ENCODE data around the gene MINDY4.

Gene MINDY4

DNA sequence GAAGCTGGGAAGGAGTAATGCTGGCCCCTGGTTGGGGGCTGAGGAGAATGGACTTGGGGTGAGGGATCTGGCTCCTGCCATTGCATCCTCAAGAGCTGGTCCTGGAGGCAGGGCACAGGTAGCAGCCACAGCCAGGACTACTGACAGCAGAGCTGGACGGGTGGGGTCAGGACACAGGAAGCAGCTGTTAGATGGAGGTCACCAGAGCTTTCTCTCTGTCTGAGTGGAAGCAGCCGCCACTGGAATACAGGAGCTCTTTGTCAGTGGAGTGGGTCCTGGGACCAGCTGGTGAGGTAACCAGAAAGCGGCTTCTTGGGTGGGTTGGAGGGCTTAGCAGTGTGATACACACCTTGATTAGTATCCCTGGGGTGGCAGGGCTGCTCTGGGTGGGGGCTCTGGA is 82.4 kb downstream of the MINDY4 start:
- DNase-seq (ENCODE audit: low spot score), result no peak

DNA sequence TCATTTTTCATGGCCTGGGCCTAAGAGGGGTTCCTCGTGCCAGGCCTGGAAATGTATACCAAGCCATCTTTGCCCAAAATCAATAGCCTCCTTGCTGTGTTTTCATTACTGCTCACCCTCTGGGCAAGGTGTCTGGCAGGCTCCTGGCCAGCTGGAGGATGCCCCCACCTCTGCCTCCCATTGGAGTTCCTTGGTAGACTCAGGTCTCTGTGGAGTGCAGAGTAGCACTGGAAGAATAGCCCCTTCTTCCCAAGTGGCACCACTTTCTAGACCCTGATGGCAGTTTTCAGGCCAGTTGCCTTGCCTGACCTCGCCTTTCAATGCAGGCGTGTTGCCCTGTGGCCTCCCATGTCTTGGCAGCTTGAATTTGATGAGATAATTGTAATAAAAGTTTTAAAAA is 84.7 kb downstream of the MINDY4 start:
- DNase-seq (ENCODE audit: low spot score), result no peak

DNA sequence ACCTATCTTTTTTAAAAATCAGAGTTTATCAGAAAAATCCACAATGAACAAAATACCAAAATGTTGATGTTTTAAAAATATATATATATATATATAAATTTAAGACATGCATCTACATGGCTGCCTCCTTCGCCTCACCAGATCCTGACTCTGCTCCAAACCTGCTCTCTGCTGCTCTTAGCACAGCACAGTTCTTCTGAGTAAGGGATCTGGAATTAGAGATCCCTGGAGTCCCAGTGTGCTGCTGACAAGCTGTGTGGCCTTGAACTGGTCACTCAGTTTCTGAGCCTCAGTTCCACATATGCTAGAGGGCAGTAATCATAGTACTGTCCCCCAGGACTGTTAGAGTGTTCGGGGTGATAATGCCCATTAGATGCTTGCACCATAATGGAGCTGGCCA is 87.4 kb downstream of the MINDY4 start:
- DNase-seq (ENCODE audit: low spot score), result no peak

DNA sequence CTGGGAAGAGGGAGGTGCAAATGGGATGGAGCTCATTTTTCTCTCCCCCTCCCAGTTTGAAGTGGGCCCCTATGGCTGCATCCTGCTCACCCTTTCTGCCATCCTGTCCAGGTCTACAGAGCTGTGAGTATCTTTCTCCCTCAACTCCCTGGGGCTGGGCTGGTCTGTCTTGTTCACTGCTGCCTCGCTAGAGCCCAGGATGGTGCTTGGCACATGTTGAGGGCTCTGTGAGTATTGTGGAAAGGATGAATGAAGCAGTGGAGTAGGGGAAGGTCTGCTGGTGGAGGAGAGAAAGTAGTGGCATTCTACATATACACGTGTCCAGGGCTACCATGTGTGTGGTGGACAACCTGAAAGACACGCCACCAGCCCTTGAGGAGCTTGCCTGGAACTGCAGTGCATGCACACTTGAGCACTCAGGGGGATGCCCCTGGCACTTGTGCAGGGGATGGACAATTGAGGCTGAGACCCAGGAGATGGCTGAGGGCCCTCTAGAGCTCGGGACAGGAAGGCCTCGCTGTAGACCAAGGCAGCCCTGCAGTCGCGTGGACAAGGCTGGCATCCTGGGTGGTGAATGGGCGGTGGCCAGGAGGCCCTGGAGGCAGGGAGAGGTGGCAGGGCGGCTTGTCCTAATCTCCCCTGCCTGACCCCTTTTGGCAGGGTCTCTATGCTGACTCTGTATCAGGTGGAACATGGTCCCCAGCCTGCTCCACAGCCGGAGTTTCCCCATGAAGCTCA is 88.2 kb downstream of the MINDY4 start:
- no peak for DNase-seq (ENCODE audit: low spot score)

DNA sequence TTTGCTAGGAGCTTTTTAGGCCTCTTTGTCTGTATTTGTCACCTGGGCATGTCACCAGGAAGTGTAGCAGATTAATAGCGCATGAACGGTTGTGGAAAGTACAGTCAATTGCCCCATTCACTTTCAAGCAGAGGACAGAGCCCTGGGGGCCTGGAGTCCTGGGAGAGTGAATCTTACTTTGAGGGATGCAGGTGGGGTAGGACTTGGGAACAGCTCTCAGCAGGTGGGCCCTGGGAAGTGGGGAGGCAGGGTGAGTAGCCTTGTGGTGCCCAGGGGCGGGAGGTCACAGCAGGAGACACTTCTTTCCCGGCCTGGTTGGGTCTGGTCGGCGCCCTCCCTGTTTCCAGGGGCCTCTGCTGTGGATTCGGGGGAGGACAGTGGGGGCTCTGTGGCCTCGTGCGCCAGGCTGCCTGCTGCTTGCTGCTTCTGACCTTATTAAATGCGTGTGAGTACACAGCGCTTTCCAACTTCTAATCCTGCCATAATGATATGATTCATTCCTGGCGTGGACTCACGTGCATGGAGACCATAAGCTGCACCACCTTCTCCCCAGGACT is 88.8 kb downstream of the MINDY4 start:
- DNase-seq (ENCODE audit: low spot score), result no peak

DNA sequence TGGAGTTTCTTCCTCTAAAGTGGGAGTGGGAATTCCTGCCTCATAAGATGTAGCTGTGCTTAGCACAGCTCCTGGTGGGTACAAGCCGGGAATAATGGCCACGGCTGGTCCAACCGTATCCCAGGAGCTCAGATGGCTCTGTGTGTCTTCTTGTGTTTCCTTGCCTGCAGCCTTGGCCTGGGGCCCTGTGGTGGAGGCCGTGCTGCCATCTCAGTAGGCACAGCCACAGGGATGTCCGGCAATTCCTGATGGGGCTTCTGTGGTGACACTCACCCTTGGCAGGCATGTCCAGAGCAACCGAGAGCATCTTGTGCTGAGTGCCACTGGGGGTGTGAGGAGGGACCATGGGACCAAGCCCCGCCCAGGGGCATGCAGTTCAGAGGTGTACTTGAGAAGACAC is 90.4 kb downstream of the MINDY4 start:
- no peak for DNase-seq (ENCODE audit: low spot score)

DNA sequence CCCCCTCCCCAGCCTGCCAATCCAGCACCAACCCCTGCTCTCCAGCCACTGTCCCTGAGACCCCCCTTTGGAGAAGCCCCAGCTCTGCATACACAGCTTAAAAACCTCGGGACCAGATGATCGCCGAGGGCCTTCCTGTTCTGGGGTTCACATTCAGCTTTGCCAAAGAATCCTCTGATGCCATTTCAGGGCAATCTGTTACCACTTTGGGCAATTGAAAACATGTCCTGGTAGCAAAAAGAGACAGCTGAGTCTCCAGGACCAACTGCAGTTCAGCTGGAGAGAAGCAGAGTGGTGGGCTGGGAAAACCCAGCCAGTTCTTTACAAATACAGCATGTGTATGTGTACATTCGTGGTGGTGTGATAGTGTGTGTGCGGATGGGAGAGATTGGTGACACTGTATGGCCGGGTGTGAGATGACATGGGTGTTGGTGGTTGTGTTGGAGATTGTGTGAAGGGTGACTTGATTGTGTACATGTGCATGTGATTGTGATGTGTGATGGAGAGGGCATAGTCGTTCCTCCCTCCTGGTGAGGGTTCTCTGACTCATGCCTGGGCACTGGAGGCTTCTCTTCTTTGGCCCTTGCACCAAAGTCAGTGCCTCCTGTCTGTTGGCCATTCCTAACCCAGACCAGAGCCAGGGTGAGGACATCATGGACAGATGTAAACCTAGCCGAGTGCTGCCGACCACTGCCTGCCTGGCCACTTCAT is 91.9 kb downstream of the MINDY4 start:
- no peak for DNase-seq (ENCODE audit: low spot score)

DNA sequence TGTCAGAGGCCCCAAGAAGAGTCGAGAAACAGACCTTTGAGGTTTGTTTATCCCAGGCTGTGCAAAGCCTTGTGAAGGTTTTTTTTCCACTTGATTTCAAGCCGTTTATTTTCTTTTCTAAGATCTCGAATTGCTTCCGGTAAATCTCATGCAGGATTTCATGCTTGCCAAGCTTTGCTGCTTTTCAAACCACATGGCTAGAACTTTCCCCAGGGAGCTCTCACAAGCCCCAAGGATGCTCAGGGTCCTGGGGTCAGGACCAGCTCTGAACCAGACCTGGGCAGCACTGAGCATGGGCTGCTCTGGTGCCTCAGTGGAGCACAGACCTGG is 92.5 kb downstream of the MINDY4 start:
- DNase-seq (ENCODE audit: low spot score), result no peak

DNA sequence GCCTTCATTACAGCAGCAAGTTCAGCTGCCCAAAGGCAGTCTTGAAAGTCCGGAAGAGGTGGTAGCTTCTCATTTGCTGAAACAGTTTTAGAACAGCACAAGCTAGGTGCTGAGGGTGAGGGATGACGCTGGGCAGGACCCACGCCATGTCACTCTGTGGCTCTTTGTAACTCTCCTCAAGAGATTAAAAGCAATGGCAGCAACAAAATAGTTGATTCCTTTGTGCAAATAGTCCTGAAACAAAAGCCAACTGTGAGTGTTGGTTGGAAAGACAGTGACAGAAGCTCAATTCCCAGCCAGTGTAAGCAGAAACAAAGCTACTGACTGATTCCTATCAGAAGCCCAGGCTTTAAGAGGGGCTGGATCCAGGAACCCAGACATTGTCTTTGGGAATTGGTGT is 92.9 kb downstream of the MINDY4 start:
- no peak for DNase-seq (ENCODE audit: low spot score)

DNA sequence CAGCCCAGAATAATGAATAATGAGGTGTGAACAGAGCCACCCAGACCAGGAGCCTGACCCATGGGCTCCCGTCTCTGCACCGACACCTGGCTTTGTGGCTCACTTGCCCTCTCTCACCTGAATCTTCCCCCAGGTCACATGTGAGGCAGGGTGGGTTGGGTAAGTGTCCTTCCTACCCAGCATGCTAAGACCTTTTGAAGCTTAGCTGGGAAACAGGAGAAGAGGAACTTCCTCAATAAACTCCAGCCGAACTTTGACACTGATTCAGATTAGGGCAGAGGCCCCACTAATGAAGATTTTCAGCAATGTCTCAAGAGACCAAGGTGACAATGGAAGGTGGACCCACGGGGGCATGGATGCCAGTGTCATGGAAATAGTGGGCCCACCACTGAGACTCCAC is 93.9 kb downstream of the MINDY4 start:
- DNase-seq (ENCODE audit: low spot score), result no peak

DNA sequence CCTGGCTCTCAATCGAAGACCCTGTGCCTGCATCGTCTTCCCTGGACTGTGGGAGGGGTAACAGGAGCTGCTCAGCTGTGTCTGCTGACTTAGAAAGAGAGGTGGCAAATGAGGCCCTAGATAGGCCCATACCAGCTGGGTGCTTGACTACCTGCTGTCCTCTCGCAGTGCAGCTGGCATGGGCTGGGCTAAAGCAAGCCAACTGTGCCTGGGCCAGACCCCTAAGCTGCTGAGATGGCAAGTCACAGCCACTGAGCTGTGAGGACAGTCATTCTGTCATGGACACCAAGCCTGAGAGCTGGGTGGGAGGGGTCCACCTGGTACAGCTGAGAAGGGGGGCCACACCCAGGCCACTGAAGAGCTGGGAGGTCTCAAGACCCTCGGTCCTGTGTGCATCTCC is 94.6 kb downstream of the MINDY4 start:
- no peak for DNase-seq (ENCODE audit: low spot score)

DNA sequence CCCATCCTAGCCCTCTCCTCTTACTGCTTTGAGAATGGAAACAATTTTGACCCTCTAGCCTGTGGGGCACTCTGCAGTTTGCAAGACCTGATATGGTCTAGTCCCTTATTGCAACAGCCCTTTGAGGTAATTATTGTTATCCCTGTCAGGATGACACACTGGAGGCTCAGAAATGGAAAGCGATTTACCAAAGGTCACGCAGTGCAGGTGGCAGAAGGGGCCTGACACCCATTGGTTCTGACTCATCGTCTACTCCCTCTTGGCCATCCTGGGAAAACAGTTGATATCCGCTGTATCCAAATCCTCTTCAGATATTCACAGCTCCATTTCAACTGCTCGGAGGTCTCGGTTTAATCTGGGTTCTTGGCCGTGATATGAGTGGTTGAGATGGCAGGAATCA is 95.7 kb downstream of the MINDY4 start:
- DNase-seq (ENCODE audit: low spot score), result no peak

DNA sequence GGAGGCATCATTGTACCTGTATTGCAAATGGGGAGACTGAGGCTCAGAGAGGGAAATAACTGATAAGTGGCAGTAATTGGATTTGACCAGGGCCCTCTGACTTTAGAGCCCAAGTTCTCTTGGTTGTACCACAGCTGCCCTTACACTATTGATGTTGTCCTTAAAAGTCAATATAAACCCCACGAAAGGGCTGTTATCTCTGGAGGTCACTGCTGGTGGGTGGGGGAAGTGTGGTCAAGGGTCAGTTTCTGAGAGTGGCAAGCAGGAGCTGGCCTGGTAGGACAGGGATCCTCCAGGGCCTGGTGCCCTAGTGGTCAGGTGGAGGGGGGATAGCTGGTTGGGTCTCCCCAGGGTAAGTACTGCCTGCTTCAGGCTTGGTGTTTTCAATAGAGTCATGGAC is 96.3 kb downstream of the MINDY4 start:
- no peak for DNase-seq (ENCODE audit: low spot score)

DNA sequence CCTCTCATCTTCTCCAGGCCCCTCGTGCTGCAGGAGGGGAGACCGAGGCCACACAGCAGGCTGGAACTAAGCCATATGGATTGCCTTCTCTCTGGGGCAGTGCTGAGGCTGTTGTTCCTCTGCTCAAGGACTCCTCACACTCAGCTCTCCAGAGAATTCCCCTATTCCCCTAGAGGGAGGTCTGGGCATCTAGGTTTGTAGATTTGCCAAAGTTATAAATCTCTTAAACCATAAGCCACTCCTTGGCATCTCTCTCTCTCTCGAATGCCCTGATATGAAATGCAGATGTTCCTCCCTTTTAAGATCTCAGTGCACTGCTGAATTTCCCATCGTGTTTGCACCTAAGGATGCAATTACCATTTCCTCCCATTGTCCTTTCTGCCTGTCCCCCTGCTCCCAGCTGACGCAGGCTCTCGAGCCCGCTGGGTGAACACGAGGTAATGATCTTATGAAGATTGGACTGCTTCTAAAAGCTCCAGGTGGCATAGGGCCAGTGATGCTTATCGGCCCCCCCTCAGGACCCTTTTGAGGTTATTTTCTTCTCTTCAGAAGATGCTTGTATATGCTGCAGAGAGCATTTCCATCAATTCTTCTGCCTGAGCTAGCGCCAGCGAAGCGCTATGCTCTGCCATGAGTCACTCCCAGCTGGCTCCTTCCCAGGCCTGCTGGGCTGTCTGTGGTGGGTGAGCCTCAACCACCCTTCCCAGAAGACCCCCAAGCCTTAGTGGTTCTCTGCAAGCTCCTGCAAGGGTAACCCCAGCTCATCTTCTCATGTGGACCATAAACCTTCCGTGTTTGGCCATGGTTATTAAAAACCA is 98.8 kb downstream of the MINDY4 start:
- DNase-seq (ENCODE audit: low spot score), result no peak

DNA sequence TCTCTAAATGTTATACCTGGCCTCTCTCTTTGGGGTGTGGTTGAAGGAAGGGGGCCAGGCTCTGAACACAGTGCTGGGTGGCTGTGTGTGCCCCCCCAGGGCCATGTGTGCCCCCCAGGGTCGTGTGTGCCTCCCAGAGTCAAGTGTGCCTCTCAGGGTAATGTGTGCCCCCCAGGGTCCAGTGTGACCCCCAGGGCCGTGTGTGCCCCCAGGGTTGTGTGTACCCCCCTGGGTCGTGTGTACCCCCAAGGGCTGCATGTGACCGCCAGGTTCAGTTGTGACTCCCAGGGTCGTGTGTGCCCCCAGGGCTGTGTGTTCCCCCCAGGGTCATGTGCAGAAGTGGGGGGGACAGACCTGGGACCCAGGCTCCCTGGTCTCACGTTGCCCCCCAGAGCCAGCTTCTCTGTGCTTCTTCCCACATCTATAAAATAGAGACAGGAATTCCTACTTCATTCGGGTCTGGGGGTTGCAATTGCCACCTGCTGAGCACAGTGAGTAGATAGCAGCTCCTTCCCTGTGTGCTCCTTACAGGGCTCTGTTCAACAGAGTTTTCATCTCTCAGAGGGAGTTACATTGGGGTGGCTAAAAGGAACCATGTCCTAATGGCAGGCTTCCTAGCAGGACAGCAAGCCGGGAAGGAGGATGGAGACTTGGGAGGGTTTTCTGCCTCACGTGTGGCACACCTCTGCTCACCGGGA is 99.8 kb downstream of the MINDY4 start:
- DNase-seq (ENCODE audit: low spot score), result no peak

DNA sequence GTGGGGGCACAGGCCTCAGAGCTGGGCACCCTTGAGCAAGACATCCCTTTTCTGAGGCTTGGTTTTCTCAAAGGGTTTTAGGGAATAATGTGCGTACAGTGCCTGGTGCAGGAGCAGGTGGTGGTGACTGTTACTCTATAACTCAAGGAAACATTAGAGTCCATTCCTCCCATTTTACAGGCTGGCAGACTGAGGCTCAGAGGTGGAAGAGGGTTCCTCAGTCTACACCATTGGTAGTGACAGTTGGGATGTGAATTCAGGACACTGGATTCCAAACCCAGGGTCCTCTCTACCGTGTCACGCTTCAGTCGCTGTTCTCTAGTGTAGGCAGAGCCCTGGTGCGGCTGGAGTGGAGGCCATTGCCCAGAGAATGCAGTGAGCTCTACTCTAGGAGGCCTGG is 100.4 kb downstream of the MINDY4 start:
- DNase-seq (ENCODE audit: low spot score), result no peak

DNA sequence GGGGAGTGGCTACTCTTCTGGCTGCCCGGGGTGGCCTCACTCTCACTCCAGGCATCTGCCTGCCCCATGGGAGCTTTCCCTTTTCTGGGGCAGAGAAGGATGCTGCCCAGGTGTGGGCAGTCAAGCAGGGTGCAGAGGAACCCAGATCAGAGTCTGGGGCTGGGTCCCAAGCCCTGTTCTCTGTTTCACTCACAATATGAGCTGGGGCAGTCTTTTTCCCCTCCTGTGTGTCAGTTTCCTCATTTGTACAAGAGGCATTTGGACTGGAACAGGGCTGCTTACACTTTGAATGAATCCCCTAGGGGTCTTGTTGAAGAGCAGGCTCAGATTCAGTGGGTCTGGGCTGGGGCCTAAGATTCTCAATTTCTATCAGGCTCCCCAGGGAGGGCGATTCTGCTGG is 102.0 kb downstream of the MINDY4 start:
- no peak for DNase-seq (ENCODE audit: low spot score)

DNA sequence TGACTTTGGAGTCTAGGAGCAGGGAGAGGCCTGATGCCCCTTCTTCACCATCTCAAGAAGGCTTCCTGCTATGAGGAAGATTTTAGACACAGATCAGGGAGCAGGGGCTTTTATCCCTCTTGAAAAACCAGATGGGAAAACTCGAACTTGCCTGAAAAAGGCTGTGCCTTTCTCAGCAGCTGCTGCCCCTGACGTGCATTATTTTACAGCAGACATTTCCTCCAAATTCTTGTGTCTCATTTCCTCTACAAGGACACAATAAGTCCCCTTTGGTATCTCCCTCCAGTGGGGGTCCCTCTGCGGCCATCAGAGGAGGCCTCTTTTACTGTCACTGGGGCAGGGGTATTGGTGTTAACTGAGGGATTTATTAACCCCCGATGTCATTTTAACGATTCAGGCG is 102.4 kb downstream of the MINDY4 start:
- no peak for DNase-seq (ENCODE audit: low spot score)

DNA sequence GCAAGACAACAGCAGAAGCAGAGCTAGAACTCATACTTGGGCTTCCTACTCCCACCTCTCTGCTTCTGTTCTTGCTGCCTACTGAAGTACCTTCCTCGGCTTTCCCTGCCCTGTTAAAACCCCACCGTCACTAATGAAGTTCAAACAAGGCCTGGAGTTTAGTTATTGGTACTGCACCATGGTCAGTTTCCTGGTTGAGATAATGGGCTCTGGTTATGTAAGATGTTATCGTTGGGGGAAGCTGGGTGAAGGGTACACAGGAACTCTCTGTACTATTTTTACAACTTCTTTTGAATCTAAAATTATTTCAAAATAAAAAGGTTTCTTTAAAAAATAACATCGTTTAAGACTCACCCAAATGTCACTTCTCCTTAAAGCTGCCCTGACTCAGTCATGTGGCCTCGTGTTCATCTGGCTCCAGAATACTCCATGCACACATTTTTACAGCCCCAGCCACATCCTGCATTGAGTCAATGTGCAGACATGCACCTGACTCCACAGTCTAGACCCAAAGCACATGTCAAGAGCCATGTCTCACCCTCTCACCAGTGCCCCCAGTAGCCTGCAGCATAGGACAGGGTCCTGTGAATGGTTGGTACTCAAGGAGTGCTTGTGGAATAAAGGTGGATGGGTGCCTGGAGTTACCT is 103.6 kb downstream of the MINDY4 start:
- DNase-seq (ENCODE audit: low spot score), result no peak

DNA sequence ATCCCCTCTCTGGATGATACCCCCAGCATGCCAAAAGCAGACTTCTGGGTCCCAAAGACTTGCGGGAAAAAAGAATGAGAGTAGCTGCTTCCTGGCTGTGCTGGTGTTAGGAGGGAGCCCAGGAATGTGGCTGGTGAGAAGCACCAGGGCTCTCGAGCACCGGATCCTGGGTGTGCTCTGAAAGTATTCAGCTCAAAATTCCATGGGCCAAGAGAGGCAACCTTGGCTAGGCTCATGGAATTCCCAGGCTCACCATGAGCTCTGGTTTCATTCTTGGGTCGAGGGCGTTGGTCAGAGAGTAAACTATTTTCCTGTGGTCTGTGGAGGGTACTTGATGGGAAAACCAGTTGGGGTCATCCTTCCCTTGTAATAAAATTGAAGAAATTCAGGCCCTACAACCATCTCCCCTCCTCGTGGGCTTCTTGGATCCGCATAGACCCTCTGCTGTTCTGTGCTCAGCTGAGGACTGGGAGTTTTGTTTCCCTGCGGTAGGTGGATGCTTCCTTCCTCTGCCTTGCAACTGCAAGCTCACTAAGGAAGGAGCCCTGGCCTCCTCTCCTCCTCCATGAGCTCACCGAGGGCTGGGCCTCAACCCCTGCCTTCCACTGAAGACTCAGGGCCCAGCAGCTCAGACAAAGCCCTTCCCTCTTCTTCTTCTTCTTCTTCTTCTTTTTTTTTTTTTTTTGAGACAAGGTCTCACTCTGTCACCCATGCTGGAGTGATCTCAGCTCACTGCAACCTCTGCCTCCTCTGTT is 106.0 kb downstream of the MINDY4 start:
- peak; percentile 35 for DNase-seq (ENCODE audit: low spot score)

DNA sequence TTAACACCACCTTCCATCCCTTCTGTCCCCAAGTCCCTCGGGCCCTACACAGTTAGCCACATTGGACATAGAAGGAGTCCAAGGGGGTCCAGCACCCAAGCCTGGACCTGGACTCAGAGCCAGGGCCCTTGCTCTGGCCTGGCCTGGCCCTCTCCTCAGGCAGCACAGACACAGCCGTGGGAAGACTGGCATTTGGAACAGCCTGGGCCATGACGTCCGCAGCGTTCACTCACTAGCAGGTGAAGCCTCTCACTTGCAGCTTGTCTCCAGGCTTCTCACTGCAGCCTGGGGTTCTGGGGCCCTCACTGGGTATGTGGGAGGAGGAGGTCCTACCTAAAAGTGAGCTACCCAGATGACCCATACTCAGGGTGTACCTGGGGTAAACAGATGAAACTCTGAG is 106.8 kb downstream of the MINDY4 start:
- no peak for DNase-seq (ENCODE audit: low spot score)

Data from iPS-NIHi11 (cell line).